Activated T-helper 9 cell treated with anti-CD3 and anti-CD28 coated beads, Interleukin-2, amount 50 U/mL, for 16 hours (primary cell): ENCODE measurements around the gene STMN1.

ENCODE experiments used
- DNase-seq: peaks from one replicate; pipeline ENCODE4 v3.0.0-alpha.2; 2020; ENCODE audit warnings: low read depth

Gene STMN1

DNA sequence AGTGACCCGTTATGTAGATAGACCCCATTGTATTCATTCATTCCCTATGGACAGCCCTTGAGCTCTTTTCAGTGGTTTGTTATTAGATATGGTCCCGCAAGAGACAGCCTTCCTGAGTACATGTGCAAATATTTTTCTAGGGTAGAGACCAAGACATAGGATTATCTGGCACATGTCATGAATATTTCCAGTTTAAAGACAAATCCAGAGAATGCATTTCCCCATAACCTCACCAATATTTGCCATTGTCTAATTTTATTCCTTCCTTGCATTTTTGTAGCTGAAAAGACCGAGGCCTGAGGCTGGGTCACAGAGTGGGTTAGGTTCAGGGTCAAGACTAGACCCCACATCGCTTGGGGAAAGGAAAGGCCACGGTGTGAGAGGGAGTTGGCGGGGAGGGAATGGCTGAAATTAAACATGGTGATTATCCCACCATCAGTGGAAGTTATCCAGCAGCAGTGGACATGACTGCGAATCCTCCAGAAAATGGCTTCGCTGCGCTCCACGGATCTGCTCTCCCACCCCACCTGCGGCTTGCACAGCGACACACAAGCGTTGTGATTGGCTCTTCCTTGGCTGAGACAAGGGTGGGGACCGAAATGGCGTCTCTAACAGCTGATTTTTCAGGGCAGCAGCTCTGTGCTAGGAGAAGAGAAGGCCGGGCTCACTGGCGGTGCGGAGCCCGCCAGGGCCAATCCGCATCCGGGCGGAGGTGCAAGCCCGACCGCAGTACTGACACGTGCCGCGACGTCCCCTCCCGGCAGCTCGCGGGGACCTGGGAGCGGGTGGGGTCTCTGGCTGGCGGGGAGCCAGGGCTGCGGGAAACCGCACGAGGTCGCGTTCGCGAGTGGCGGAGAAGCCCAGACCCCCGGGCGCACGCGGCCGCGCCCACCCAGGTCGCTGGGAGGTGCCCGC is 16.1 kb upstream of the STMN1 start:
- DNase-seq: peak; percentile 3

DNA sequence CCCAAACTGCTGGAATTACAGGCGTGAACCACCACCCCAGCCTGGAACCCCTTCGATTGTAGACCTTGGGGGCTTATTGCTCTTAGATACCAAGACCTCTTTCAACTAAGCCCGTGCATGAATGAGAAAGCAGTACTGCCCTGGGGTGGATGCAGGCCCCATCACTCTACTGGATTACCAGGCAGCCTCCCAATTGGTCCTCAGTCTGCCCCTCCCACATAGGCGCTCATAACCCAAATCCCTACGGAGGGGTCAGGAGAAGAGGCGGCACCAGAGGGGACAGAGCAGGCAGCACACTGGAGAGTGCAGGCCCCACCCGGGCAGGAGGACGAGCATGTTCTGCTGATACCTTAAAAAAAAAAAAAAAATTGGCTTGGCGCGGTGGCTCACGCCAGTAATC is 12.4 kb upstream of the STMN1 start:
- no peak for DNase-seq

GRCh38 chr1:25917996-25918395 is 11.8 kb upstream of the STMN1 start:
- no peak for DNase-seq

DNA sequence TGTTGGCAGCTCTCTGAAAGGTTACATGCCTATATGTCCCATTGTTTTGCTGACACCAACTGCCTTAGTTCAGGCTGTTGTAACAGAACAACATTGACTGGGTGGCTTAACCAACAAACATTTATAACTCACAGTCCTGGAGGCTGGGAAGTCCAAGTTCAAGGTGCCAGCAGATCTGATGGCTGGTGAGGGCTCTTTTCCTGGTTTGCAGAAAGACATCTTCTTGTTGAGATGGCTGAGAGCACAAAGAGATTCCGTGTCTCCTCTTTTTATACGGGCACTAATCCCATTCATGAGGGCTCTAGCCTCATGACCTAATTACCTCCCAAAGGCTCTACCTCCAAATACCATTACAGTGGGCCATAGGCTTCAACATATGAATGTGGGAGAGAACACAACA is 10.2 kb upstream of the STMN1 start:
- DNase-seq: no peak

GRCh38 chr1:25914074-25914995 is 8.1 kb upstream of the STMN1 start:
- no peak for DNase-seq

- no peak for DNase-seq
These were observed 7.0 kb upstream of the STMN1 start for GRCh38 chr1:25913206-25913605.

GRCh38 chr1:25912076-25912831 is 6.0 kb upstream of the STMN1 start:
- DNase-seq: no peak

GRCh38 chr1:25911162-25911561 is 4.9 kb upstream of the STMN1 start:
- DNase-seq: no peak

- no peak for DNase-seq
These were observed 2.8 kb upstream of the STMN1 start for GRCh38 chr1:25909040-25909439.

DNA sequence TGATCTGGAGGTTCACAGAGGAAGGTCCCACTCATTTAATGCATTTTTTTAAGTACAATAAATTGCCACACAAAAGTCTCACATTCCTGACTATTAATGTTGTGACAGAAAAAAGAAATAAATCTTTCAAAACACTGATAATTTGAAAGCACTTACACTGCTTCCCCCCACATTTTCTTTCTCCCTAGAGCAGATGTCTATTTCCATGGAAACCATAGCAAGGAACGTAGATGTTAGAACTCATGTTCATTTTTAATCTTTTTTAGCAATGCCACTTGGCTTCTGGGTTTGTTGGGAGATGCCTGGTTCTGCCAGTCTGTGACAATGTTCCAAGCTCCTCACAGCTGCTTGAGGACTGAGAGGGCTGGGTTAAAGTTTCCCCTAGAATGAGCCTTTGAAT is 1.9 kb upstream of the STMN1 start:
- DNase-seq: no peak

DNA sequence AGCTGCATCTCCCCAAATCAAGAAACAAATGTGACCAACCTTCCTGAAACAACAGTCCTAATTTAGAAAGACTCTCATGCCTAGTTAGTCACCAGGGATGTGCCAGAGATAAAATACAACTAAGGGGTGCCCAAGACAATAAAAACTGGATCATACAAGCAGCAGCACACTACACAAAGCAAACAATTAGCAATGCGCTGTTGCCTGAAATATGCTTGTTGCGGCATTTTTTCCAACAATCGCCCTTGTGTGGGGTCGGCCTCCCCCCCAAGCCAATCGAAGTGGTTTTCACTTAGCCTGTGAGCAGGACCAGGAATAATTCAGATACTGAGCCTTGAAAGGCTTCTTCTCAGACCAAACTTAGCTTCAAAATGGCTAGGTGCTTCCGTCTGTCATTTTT is 1.4 kb upstream of the STMN1 start:
- DNase-seq: no peak

DNA sequence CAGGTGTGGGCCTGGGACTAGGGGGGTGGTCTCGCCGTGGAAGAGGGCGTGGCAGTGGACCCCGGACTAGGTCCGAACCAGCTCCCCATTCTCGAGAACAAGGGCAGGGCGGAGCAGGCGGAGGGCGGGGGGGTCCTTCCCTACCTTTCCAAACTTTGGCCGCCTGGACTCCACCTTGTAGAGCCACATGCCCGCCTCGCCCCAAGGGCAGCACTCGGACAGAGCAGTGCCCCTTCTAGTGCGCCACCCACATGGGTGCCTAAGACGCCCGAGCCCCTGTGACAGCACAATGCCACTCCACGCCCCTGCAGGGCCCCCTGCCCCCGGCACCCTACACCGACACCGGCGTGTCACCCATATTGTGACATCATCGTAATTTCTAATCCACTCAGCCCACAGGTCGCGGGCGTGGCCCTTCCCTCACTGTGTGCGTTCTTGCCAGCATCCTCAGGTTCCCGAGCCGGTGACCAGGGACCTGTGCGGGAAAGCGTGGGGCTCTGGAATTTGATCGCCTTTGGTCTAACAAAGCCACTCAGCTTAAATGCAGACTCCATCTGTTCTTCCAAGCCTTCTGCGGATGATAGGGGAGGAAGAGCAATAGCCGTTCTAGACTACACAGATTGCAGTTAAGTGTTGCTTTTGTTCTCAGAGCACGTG is 553 bp upstream of the STMN1 start:
- DNase-seq: peak; percentile 18

DNA sequence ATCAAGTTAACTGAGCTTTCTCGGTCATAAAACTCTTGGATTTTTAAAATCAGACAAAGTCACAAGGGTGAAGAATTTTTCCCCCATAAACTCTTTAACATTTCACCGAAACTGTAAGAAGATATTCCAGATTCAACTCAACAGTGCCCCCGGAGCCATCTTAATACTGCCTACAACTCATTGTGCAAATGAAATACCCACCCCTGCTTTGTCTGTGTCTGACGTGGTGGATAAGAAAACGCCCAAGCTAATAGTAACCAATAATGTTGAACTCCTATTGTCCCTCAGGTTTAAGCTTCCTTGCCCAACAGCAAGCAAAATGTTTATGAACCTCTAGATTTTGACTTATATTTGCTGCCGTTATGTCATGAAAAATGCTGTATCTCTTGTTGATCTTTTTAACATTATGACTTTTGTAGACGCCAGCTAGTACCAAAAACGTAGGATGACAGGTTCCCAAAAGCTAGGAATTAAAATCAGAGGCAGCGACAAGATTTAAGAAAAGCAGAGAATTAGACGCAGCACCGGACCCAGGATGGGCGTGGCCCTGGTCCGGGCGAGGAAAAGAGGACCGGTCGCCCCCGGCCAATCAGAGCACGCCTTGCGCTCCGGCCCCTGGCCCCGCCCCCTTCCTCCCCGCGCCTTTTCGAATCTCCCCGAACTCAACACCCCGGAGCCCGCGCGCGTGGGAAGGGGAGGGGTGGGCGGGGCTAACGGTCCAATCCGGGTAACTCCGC is 1.1 kb downstream of the STMN1 start:
- DNase-seq: peak; percentile 86

GRCh38 chr1:25903986-25904385 is 2.2 kb downstream of the STMN1 start:
- no peak for DNase-seq

DNA sequence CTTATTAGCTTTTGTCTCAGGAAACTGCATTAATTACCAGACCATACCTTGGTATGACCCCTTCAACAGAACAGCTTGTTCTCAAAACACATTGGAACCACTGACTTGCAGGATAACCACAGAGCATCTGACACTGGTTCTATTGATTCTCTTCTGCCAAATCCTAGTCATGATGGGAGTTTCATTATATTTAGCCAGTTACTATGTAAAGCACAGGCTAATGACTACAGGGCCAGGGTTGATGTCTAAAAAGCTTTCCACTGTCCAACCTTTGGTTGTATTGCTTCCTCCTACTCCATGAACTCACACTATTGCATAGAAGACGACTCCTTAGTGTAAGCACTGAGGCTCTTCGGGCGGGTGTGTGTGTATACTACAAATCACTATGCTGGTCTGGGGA is 3.8 kb downstream of the STMN1 start:
- no peak for DNase-seq

GRCh38 chr1:25900219-25900618 is 6.0 kb downstream of the STMN1 start:
- no peak for DNase-seq

DNA sequence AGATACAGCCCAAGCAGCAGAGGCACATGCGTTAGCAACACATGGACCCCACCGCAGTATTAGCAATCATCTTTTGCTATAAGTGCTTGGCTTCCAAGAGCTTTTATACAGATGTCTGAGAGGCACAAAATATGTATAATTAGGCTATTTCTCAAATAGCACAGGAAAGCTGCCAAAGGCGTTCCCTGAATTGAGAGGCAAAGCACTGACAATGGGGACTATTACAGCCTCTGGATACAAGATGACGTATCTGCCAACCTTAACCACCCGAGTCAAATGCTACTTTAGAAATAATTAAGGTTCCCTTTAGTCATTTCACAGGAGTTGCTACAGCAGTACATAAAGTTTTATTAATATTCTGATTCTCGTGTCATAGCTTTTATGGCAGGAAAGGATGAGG is 6.4 kb downstream of the STMN1 start:
- no peak for DNase-seq

DNA sequence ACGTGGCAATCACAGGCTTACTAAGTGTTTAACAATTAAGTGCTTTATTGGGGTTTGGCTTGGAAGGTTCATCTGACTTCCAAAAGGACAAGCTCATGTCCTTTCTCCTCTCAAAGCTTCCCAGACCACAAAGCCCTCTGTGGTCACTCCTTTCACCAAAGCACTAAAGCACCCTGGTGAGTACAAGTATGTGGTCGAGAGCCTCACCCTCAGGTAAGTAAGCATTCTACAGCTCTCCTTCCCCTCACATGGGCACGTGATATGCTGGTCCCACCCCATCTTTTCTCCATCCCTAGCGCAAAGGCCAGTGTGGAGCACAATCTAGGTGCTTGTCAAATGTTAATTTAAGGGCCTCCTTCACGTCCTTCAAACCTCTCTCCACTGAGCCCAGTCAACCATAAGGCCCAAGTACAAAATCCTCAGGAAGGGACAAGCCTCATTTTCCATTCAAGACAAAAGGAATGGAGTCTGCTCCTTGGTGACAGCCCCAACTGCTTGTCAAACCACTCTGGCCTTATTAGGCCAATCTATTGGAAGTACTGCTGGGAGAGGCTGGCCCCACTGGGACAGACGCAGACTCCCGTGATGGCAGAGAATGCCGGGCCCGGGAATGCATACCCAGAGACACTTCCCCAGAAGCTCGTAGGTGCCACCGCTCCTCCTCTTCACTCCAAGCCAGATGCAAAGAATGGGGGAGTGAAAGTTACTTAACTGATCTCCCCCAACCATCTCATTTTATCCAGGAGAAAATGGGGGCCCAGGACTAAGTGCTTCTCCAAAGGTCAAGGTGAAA is 7.8 kb downstream of the STMN1 start:
- no peak for DNase-seq

- DNase-seq: no peak
These were observed 8.5 kb downstream of the STMN1 start for GRCh38 chr1:25897754-25898153.

DNA sequence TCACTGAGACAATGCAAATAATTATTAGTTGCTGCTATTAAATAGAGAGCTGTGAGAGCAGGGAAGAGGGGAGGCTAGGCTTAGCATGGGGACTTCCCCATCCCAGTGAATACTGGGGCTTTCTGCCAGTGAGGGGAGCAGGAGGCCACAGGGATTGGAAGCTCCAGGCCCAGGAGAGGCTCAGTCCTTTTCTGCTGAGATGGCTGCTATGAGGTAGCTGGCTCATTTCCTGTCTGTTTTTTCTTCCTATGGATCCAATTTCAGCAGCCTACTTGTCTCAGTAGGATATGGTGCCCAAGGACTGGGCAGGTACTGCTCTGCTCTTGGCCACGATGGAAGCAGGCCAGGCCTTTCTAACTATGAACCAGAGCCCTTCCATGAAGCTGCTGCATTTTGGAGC is 10.0 kb downstream of the STMN1 start:
- no peak for DNase-seq
